PC-9 (cell line): ENCODE measurements around the gene METTL3. TPM values are rescaled to one million over a fixed set of nuclear protein-coding genes. Genes with fewer than 3 reads are reported as not detected.

Experiments
- BruUV-seq: library from RNA; stranded (reverse); fragments of 400-500 nt; replicated peaks from 2 replicates; lab custom pipeline; 2021; lab: Mats Ljungman, UMichigan
- CTCF ChIA-PET: fragments of 300-600 bp; sonication (Branson Sonifier 250); formaldehyde crosslinking; loops from one replicate; lab custom pipeline; 2022; ENCODE audit warnings: antibody characterized with exemption; lab: Charles Lee
- POLR2A ChIA-PET: fragments of 300-600 bp; sonication (Branson Sonifier 250); formaldehyde crosslinking; loops from one replicate; lab custom pipeline; 2022; ENCODE audit warnings: antibody characterized with exemption; ENCODE audit not compliant: unreplicated experiment; lab: Charles Lee
- DNase-seq, 2 experiments: peaks; one replicate each; pipeline versions ENCODE4 v3.0.0 to v3.0.0-alpha.2; 2015 to 2022; ENCODE audit warnings: mixed read lengths in 1 of 2
- H2AFZ ChIP-seq: fragments of 200-600 bp; sonication (generic); 2 replicates; pipeline ENCODE4 v1.8.1; 2017; ENCODE audit warnings: antibody characterized with exemption
- H3F3A ChIP-seq: fragments of 200-600 bp; sonication (generic); 2 replicates; pipeline ENCODE4 v1.8.1; 2017; ENCODE audit warnings: antibody characterized with exemption, mild to moderate bottlenecking, low read depth; ENCODE audit not compliant: insufficient read depth
- H3K27ac ChIP-seq: fragments of 200-600 bp; sonication (generic); 2 replicates; pipeline ENCODE4 v1.6.1; 2016; ENCODE audit warnings: mixed run types
- H3K27me3 ChIP-seq: fragments of 200-600 bp; sonication (generic); 2 replicates; pipeline ENCODE4 v1.6.1; 2016; ENCODE audit warnings: low read depth, mixed run types; ENCODE audit not compliant: insufficient read depth
- H3K36me3 ChIP-seq: fragments of 200-600 bp; sonication (generic); 2 replicates; pipeline ENCODE4 v1.6.1; 2016; ENCODE audit warnings: low read depth, mixed run types
- H3K4me1 ChIP-seq: fragments of 200-600 bp; sonication (generic); replicated peaks from 2 replicates; pipeline ENCODE4 v1.6.1; 2016; ENCODE audit warnings: mixed run types; ENCODE audit not compliant: insufficient read depth
- H3K4me2 ChIP-seq: fragments of 200-600 bp; sonication (generic); 2 replicates; pipeline ENCODE4 v1.6.1; 2017; ENCODE audit warnings: mixed run types
- H3K4me3 ChIP-seq: fragments of 200-600 bp; sonication (generic); 2 replicates; pipeline ENCODE4 v1.6.1; 2016; ENCODE audit warnings: mixed run types
- H3K79me2 ChIP-seq: fragments of 200-600 bp; sonication (generic); 2 replicates; pipeline ENCODE4 v1.6.1; 2017; ENCODE audit warnings: low read depth, mixed run types
- H3K9me2 ChIP-seq: fragments of 200-600 bp; sonication (generic); 2 replicates; pipeline ENCODE4 v1.8.1; 2017; ENCODE audit warnings: mild to moderate bottlenecking; ENCODE audit not compliant: insufficient read depth
- H3K9me3 ChIP-seq: fragments of 200-600 bp; sonication (generic); 2 replicates; pipeline ENCODE4 v1.8.1; 2016; ENCODE audit warnings: low read depth; ENCODE audit not compliant: insufficient read depth
- H4K20me1 ChIP-seq: fragments of 200-600 bp; sonication (generic); 2 replicates; pipeline ENCODE4 v1.8.1; 2017; ENCODE audit not compliant: insufficient read depth
- CTCF ChIP-seq: fragments of 200-600 bp; sonication (generic); conservative IDR thresholded peaks from 2 replicates; pipeline ENCODE4 v1.6.1; 2017; ENCODE audit warnings: mixed run types, antibody characterized with exemption, mild to moderate bottlenecking, moderate library complexity
- EZH2 ChIP-seq: fragments of 200-600 bp; sonication (generic); IDR thresholded peaks from 2 replicates; pipeline ENCODE4 v1.8.0; 2017; ENCODE audit warnings: antibody characterized with exemption, low read depth
- intact Hi-C: fragments of 100-400 bp; cut with micrococcal nuclease; formaldehyde crosslinking; loops from one replicate; pipeline ENCODE4 v1.10.0; 2022; ENCODE audit not compliant: unreplicated experiment
- total RNA-seq: library from RNA; stranded (reverse); gene quantifications from 2 replicates; pipeline ENCODE4 v1.2.3, GENCODE V29; 2021

METTL3 gene
- total RNA-seq, 1 experiment from 2014 or later, result 27.9 TPM

GRCh38 chr14:21509432-21510143, 1.6 kb downstream of the METTL3 start:
- no peak overlapping the region for H3K27ac ChIP-seq
- TF ChIP-seq EZH2, result no peak
- no peak for TF ChIP-seq CTCF
- peaks cover 45% of the 10 kb centered on the region for H3K79me2 ChIP-seq

GRCh38 chr14:21506557-21506956, 4.6 kb downstream of the METTL3 start:
- no peak overlapping the region for H3K27ac ChIP-seq
- no peaks in the 10 kb centered on the region for H4K20me1 ChIP-seq
- peaks cover 38% of the 10 kb centered on the region for H3K79me2 ChIP-seq
- H3K4me1 ChIP-seq, result peaks cover 10% of the 10 kb centered on the region
- no peak overlapping the region for H2AFZ ChIP-seq
- H3K9me3 ChIP-seq, result no peaks in the 10 kb centered on the region
- no peaks in the 10 kb centered on the region for H3K27me3 ChIP-seq
- DNase-seq, result no peak
- no peaks in the 10 kb centered on the region for H3K36me3 ChIP-seq
- H3K4me2 ChIP-seq, result no peak overlapping the region
- BruUV-seq, result no TSS peak
- no peaks in the 10 kb centered on the region for H3K9me2 ChIP-seq
- CTCF ChIA-PET, result no interaction called here
- intact Hi-C loops, result no loop called here
- no peak overlapping the region for H3K4me3 ChIP-seq
- no peak for TF ChIP-seq CTCF
- TF ChIP-seq EZH2, result no peak
- POLR2A ChIA-PET, result no interaction called here
- no peaks in the 10 kb centered on the region for H3F3A ChIP-seq

More at GRCh38 chr14:21509432-21510143, 1.6 kb downstream of the METTL3 start:
- Histone ChIP-seq H3K4me1 (peaks cover 10% of the 10 kb centered on the region), H3K4me3 (peak overlapping the region; percentile 63), H3K9me2 (no peaks in the 10 kb centered on the region), H4K20me1 (no peaks in the 10 kb centered on the region), H3K27me3 (no peaks in the 10 kb centered on the region), H3K4me2 (peak overlapping the region; percentile 87), H2AFZ (no peak overlapping the region), H3F3A (peaks cover 7% of the 10 kb centered on the region; the same call in 1 of the 2 replicates), H3K36me3 (no peaks in the 10 kb centered on the region), H3K9me3 (no peaks in the 10 kb centered on the region)
- intact Hi-C loops, result loop anchor here (2.0 kb wide), 1 partner anchor 33 kb away; the partner anchor contains the start of genes RAB2B and TOX4
- CTCF ChIA-PET, result interaction anchor here (1.0 kb wide), 1 partner anchor 11 kb away, joined by 3 read pairs; no protein-coding TSS in a partner anchor
- POLR2A ChIA-PET, result interaction anchor here (0.6 kb wide), 1 partner anchor 1446 kb away, joined by 12 read pairs; no protein-coding TSS in a partner anchor
- BruUV-seq, result no TSS peak
- no peak for DNase-seq

- H2AFZ ChIP-seq, result no peak overlapping the region
- no peaks in the 10 kb centered on the region for H3K9me3 ChIP-seq
- no peaks in the 10 kb centered on the region for H4K20me1 ChIP-seq
- H3K9me2 ChIP-seq, result no peaks in the 10 kb centered on the region
- no peak overlapping the region for H3K4me2 ChIP-seq
- no peaks in the 10 kb centered on the region for H3F3A ChIP-seq
- H3K36me3 ChIP-seq, result no peaks in the 10 kb centered on the region
- H3K4me3 ChIP-seq, result no peak overlapping the region
- POLR2A ChIA-PET, result no interaction called here
- intact Hi-C loops, result no loop called here
- peaks cover 30% of the 10 kb centered on the region for H3K79me2 ChIP-seq
- H3K4me1 ChIP-seq, result peaks cover 9% of the 10 kb centered on the region
- TF ChIP-seq CTCF, result no peak
- TF ChIP-seq EZH2, result no peak
- no TSS peak for BruUV-seq
- no peak overlapping the region for H3K27ac ChIP-seq
- CTCF ChIA-PET, result no interaction called here
- DNase-seq, result no peak
- H3K27me3 ChIP-seq, result no peaks in the 10 kb centered on the region
Observed at GRCh38 chr14:21505012-21505553, 6.1 kb downstream of the METTL3 start.
